HG02623 (cell line): ENCODE results near the gene ERBB4.

Experiments used
- ATAC-seq: cut with Tn5 transposase; IDR thresholded peaks from one replicate; pipeline ENCODE4 v1.9.1; 2021; ENCODE audit warnings: moderate library complexity; ENCODE audit not compliant: unreplicated experiment

Gene ERBB4

GRCh38 chr2:211449819-211450218, 1088.8 kb downstream of the ERBB4 start:
- ATAC-seq = no peak

GRCh38 chr2:211447548-211447947, 1091.1 kb downstream of the ERBB4 start:
- ATAC-seq = no peak

- no peak for ATAC-seq
Observed at GRCh38 chr2:211440107-211440506, 1098.5 kb downstream of the ERBB4 start.

GRCh38 chr2:211439011-211439410, 1099.6 kb downstream of the ERBB4 start:
- ATAC-seq = no peak

- no peak for ATAC-seq
Observed at GRCh38 chr2:211437396-211437795, 1101.2 kb downstream of the ERBB4 start.

- ATAC-seq = no peak
Observed at GRCh38 chr2:211436182-211436581, 1102.4 kb downstream of the ERBB4 start.

GRCh38 chr2:211435331-211435730, 1103.3 kb downstream of the ERBB4 start:
- no peak for ATAC-seq

GRCh38 chr2:211434773-211435172, 1103.8 kb downstream of the ERBB4 start:
- no peak for ATAC-seq

GRCh38 chr2:211429256-211429920, 1109.2 kb downstream of the ERBB4 start:
- ATAC-seq = no peak

GRCh38 chr2:211426240-211426639, 1112.4 kb downstream of the ERBB4 start:
- ATAC-seq = no peak

- ATAC-seq = no peak
Observed at GRCh38 chr2:211423018-211423417, 1115.6 kb downstream of the ERBB4 start.

- ATAC-seq = no peak
Observed at GRCh38 chr2:211417544-211417943, 1121.1 kb downstream of the ERBB4 start.

- ATAC-seq = no peak
Observed at GRCh38 chr2:211416373-211416772, 1122.2 kb downstream of the ERBB4 start.

- no peak for ATAC-seq
Observed at GRCh38 chr2:211413746-211414145, 1124.9 kb downstream of the ERBB4 start.

- ATAC-seq = no peak
Observed at GRCh38 chr2:211408483-211408891, 1130.1 kb downstream of the ERBB4 start.

GRCh38 chr2:211407076-211407475, 1131.5 kb downstream of the ERBB4 start:
- no peak for ATAC-seq

GRCh38 chr2:211405036-211405435, 1133.6 kb downstream of the ERBB4 start:
- no peak for ATAC-seq

GRCh38 chr2:211404098-211404497, 1134.5 kb downstream of the ERBB4 start:
- ATAC-seq = no peak

- no peak for ATAC-seq
Observed at GRCh38 chr2:211401328-211401727, 1137.3 kb downstream of the ERBB4 start.

GRCh38 chr2:211397764-211398163, 1140.8 kb downstream of the ERBB4 start:
- no peak for ATAC-seq

GRCh38 chr2:211396815-211397214, 1141.8 kb downstream of the ERBB4 start:
- ATAC-seq = no peak

GRCh38 chr2:211391189-211391567, 1147.4 kb downstream of the ERBB4 start:
- no peak for ATAC-seq

- no peak for ATAC-seq
Observed at GRCh38 chr2:211390536-211391188, 1147.9 kb downstream of the ERBB4 start.
